H1 (cell line): ENCODE data around the gene NEU4. TPM values are rescaled to one million over a fixed set of nuclear protein-coding genes. Genes with fewer than 3 reads are reported as not detected.

ENCODE experiments used
- BACH1 ChIP-seq: IDR thresholded peaks from 2 replicates; pipeline ENCODE4 v1.6.1; 2012; ENCODE audit warnings: low read length, improper control_type of control experiment
- CTCF ChIP-seq, 3 experiments: IDR thresholded peaks; 1 replicate in 2 of 3; 2 replicates in 1 of 3; pipeline versions ENCODE4 v1.5.1 to v1.6.1; 2011; ENCODE audit warnings: low read length in 3 of 3, mild to moderate bottlenecking in 3 of 3, inconsistent platforms in 2 of 3, low read depth in 1 of 3, moderate library complexity in 1 of 3; ENCODE audit not compliant: insufficient read depth in 1 of 3; ENCODE audit errors: control extremely low read depth in 1 of 3
- GTF2F1 ChIP-seq: IDR thresholded peaks from 2 replicates; pipeline ENCODE4 v1.6.1; 2012; ENCODE audit warnings: low read depth, low read length, improper control_type of control experiment, borderline replicate concordance
- MAX ChIP-seq: IDR thresholded peaks from 2 replicates; pipeline ENCODE4 v1.6.1; 2012; ENCODE audit warnings: inconsistent platforms
- polyA plus RNA-seq, 7 experiments: library from polyadenylated mRNA; depleted of rRNA in 3 of 7; stranded (reverse) in 5 of 7; unstranded in 2 of 7; fragments of >200 nt in 5 of 7; fragments of 200-250 nt in 2 of 7; gene quantifications; 1 replicate in 5 of 7; 2 replicates in 1 of 7; 4 replicates in 1 of 7; pipeline versions ENCODE4 v1.2.1 to v1.2.3, GENCODE V29; 2011 to 2013; ENCODE audit warnings: missing spikeins in 2 of 7, mixed read lengths in 2 of 7
- total RNA-seq: library from RNA; stranded (reverse); fragmentation: NEBNext Ultra II Directional; extraction: Animal tissue kit (Norgen Biotek cat#: 25700); gene quantifications from 2 replicates; pipeline ENCODE4 v1.2.1, GENCODE V29; 2021

NEU4 gene
- total and polyA plus RNA-seq, 2 of the 8 experiments (the other 6 are each of a cell fraction or from before 2014, with no cell fraction given) = 0.32 to 0.50 TPM

- TF ChIP-seq MAX (no peak), BACH1 (no peak), CTCF (IDR thresholded peaks at IDR 0.05; ENCODE audit: control extremely low read depth in 1 of 3, insufficient read depth in 1 of 3, low read depth in 1 of 3, low read length in 3 of 3) (no peak), GTF2F1 (no peak)
Measured at GRCh38 chr2:241810307-241811200, 1.6 kb downstream of the NEU4 start (continued).
